ENCODE results near the gene IL11RA. TPM values are rescaled to one million over a fixed set of nuclear protein-coding genes. Genes with fewer than 3 reads are reported as not detected.

The IL11RA gene
- total and polyA plus RNA-seq, 9 of the 15 experiments (the other 6 are each of a cell fraction or from before 2014, with no cell fraction given) = 0.11 to 5.8 (median 2.8) TPM

DNA sequence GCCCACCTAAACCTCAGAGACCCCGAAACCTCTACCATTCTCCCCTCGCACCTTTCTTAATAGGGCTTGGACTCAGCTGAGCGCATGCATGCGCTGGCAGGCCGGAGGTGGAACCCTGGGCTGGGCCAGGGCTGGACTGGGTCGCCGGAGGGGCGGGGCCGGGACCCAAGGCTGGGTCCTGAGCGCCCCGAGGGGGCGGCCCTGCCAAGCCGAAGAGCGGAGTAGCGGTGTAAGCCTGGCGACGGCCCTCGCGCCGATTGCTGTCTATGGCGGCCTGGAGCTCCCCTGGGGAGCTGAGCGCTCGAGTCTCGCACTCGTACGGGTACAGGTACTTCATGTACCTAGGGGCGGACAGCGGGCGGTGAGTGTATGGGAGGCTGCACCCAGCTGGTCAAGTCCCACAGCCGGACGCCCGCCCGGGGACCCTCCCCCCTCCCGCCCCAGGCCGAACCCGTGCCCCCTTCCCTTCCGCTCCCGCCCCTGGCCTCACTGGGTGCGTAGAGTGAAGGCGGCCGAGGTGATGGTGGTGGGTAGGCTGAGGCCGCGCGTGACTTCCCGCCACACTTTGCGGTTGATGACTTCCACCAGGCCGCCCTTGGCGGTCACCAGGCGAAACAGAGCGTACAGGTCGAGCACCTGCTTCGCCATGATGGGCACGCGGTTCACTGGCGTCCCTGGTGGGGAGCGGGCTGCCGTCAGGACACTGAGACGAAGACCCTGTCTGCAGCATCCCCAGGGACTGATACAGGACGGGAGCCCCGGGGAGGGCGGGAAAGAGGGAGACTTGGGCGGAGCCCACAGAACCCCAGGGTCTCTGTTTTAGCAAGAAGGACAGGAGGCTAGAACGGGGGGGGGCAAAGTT, 28.4 kb upstream of the IL11RA start (continued):
- TF ChIP-seq, protein P1, sequence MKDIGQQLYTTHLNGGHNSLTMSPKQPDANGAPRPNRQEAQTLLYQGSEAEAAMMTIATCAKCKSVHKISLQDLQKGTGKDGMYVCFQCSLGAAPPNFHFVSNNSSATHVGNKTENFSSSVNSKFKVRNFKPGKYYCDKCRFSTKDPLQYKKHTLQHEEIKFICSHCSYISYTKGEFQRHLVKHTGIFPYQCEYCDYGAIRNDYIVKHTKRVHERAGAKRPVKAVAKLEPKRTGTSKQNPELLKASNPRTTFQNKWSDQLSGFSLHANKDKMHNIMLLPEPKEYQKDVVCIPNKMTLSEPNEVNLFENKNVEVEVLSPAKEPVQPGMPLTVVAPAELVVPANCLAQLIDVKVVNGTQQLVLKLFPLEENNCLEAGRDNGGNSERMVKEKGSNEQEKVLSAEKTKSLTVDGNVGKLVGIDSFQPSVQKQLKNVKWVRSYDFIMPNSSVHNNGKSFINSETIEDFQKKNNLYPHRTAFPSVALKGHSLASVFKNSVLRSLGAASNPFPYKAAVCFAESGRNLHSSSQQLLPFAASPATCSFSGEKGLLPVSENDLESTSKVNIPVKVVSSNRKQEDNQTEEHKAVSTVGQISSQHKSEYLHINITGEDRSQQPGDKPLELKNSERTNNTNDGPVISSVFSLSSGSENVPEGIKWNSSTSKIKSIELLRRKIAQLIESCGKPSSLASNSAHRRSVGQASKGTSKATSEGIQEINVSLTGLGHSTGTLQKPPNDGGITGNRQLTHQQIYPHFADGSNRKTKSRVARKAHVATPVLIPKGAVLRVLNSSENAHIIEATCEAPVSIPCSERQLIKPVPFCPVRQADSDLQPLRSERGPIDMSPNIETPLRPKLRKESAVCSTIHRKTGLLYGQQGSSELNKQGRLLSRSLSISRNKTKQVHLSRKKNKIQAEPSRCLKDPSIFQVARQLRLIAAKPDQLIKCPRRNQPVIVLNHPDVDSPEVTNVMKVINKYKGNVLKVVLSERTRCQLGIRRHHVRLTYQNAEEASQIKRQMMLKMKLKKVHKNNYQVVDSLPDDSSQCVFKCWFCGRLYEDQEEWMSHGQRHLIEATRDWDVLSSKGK (CRISPR knock-in tag; IDR thresholded peaks at IDR 0.05) = no peak
- TF ChIP-seq ZNF695 (CRISPR knock-in tag; IDR thresholded peaks at IDR 0.05) (no peak), MCM2 (IDR thresholded peaks at IDR 0.05; ENCODE audit: low read depth) (no peak), ELF1 (tag; IDR thresholded peaks at IDR 0.05) (no peak)

DNA sequence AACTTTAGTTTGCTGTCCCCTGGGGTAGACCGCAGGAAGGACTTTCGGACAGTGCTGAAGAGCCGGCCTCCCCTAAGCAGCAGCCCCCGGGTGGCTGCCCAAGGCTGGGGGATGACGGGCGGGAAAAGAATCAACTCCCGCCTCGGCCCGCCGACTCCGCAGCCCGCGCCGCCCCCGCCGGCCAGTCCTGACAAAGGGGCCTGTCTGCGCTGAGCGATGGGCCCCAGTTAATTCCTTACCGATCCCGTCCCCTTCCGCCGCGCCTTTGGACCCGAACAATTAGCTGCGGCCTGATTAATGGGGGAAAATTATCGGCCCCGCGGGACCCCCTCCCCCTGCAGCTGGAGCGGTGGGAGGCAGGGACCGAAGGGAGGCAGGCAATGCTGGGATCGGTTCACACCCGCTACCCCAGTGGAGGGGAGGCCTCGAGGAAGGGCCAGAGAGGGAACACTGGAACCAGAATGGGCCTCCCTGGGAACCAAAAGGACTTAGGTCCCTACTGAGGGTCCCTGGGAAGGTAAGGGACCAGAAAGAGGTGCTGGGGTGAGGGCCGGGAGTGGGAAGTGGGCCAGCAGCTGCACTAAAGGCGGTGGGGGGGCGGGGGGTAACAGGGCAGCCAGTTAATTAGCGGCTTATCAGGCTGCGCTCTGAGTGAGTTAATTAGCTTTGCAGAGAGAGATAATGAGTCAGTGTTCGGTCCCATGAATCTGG, 27.4 kb upstream of the IL11RA start:
- Histone ChIP-seq H3K9me3 (replicated peaks; ENCODE audit: control insufficient read depth, insufficient read depth, low read depth, low read length) (no peaks in the 10 kb centered on the region), H2AFZ (ENCODE audit: low read depth, low read length) (no peak overlapping the region), H3K27ac (ENCODE audit: extremely low read depth, low read depth, low read length) (no peak overlapping the region), H3K9ac (ENCODE audit: insufficient read depth in 1 of 2, low read depth in 2 of 2, low read length in 2 of 2) (no peak overlapping the region), H3K9me1 (ENCODE audit: control insufficient read depth, insufficient read depth, low read length) (no peaks in the 10 kb centered on the region), H4K20me1 (replicated peaks; ENCODE audit: control insufficient read depth, insufficient read depth, low read length) (no peaks in the 10 kb centered on the region), H3K27me3 (ENCODE audit: control insufficient read depth in 2 of 2, insufficient read depth in 2 of 2, low read length in 2 of 2) (peaks cover 14 to 43% of the 10 kb centered on the region in 2 experiments; a peak in 4 of 5 replicates), H3K4me3 (no peak overlapping the region), H3K4me1 (replicated peaks in 1 of 2; ENCODE audit: control insufficient read depth in 2 of 2, insufficient read depth in 2 of 2, low read length in 2 of 2) (peaks cover 2 to 26% of the 10 kb centered on the region in 2 experiments; a peak in 3 of 5 replicates), H3K79me2 (ENCODE audit: control insufficient read depth, insufficient read depth, low read length) (no peaks in the 10 kb centered on the region; the same call in 2 of the 3 replicates), H3K36me3 (ENCODE audit: control insufficient read depth, insufficient read depth, low read length) (no peaks in the 10 kb centered on the region), H3K4me2 (ENCODE audit: insufficient read depth, low read length) (no peak overlapping the region)
- BruUV-seq (replicated peaks) = no TSS peak
- ChIA-PET CTCF (ENCODE audit: low intra/inter-chr PET ratio) (no interaction called here), POLR2A (interaction anchor here (0.6 to 0.7 kb wide), 2 partner anchors 23 to 423 kb away, joined by 3 read pairs; no protein-coding TSS in a partner anchor)
- DNase-seq (ENCODE audit: extremely low read depth in 1 of 4, low spot score in 3 of 4) (no peak), FAIRE-seq (no peak), ATAC-seq (no peak)
- in situ Hi-C loops (cut with MboI) = no loop called here
- intact Hi-C loops (cut with micrococcal nuclease) = no loop called here
- WGBS (ENCODE audit: insufficient coverage, low coverage, missing lambda C conversion rate) = 29% methylated on average over 6 of the region's 39 CpGs
- no peak for TF ChIP-seq PTRF (tag; IDR thresholded peaks at IDR 0.05)
- no peak for TF ChIP-seq TFAM (CRISPR knock-in tag; conservative IDR thresholded peaks at IDR 0.05)
- TF ChIP-seq TCF7 (IDR thresholded peaks at IDR 0.05; ENCODE audit: borderline replicate concordance) = no peak
- TF ChIP-seq, protein P2, sequence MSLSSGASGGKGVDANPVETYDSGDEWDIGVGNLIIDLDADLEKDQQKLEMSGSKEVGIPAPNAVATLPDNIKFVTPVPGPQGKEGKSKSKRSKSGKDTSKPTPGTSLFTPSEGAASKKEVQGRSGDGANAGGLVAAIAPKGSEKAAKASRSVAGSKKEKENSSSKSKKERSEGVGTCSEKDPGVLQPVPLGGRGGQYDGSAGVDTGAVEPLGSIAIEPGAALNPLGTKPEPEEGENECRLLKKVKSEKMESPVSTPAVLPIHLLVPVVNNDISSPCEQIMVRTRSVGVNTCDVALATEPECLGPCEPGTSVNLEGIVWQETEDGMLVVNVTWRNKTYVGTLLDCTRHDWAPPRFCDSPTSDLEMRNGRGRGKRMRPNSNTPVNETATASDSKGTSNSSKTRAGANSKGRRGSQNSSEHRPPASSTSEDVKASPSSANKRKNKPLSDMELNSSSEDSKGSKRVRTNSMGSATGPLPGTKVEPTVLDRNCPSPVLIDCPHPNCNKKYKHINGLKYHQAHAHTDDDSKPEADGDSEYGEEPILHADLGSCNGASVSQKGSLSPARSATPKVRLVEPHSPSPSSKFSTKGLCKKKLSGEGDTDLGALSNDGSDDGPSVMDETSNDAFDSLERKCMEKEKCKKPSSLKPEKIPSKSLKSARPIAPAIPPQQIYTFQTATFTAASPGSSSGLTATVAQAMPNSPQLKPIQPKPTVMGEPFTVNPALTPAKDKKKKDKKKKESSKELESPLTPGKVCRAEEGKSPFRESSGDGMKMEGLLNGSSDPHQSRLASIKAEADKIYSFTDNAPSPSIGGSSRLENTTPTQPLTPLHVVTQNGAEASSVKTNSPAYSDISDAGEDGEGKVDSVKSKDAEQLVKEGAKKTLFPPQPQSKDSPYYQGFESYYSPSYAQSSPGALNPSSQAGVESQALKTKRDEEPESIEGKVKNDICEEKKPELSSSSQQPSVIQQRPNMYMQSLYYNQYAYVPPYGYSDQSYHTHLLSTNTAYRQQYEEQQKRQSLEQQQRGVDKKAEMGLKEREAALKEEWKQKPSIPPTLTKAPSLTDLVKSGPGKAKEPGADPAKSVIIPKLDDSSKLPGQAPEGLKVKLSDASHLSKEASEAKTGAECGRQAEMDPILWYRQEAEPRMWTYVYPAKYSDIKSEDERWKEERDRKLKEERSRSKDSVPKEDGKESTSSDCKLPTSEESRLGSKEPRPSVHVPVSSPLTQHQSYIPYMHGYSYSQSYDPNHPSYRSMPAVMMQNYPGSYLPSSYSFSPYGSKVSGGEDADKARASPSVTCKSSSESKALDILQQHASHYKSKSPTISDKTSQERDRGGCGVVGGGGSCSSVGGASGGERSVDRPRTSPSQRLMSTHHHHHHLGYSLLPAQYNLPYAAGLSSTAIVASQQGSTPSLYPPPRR (CRISPR knock-in tag; IDR thresholded peaks at IDR 0.05; ENCODE audit: borderline replicate concordance) = no peak
- no peak for TF ChIP-seq KAT7 (CRISPR knock-in tag; IDR thresholded peaks at IDR 0.05; ENCODE audit: borderline replicate concordance)
- TF ChIP-seq NFYB (IDR thresholded peaks at IDR 0.05; ENCODE audit: extremely low read depth, insufficient read length) = no peak
